Esophagus (tissue), 2 donors: Measurements from ENCODE around the gene ATXN1. TPM values are rescaled to one million over a fixed set of nuclear protein-coding genes. Genes with fewer than 3 reads are reported as not detected.

Source experiments
- H3K27ac ChIP-seq, 2 donors: one replicate each; pipeline ENCODE4 v1.5.1; 2013; ENCODE audit warnings: low read depth in 2 of 2, mild to moderate bottlenecking in 2 of 2, inconsistent platforms in 1 of 2, low read length in 1 of 2, moderate library complexity in 1 of 2
- H3K27me3 ChIP-seq, 2 donors: one replicate each; pipeline ENCODE4 v1.6.1; 2013; ENCODE audit warnings: low read length in 2 of 2, control low read depth in 1 of 2, mild to moderate bottlenecking in 1 of 2; ENCODE audit not compliant: insufficient read depth in 2 of 2, control insufficient read depth in 1 of 2
- H3K36me3 ChIP-seq, 2 donors: one replicate each; pipeline ENCODE4 v1.6.1; 2013; ENCODE audit warnings: low read length in 1 of 2; ENCODE audit not compliant: control insufficient read depth in 2 of 2, insufficient read depth in 2 of 2
- H3K4me1 ChIP-seq, 2 donors: one replicate each; pipeline ENCODE4 v1.6.1; 2013; ENCODE audit warnings: low read length in 1 of 2; ENCODE audit not compliant: control insufficient read depth in 2 of 2, insufficient read depth in 2 of 2
- H3K4me3 ChIP-seq, 2 donors: one replicate each; pipeline ENCODE4 v1.5.1; 2013; ENCODE audit warnings: low read length in 2 of 2, mild to moderate bottlenecking in 2 of 2, low read depth in 1 of 2, moderate library complexity in 1 of 2
- H3K9me3 ChIP-seq, 2 donors: one replicate each; pipeline ENCODE4 v1.6.1; 2013; ENCODE audit warnings: mild to moderate bottlenecking in 2 of 2, low read depth in 1 of 2, low read length in 1 of 2, moderate library complexity in 1 of 2; ENCODE audit not compliant: control insufficient read depth in 2 of 2, insufficient read depth in 1 of 2
- WGBS, 2 donors: extraction: QIAGEN DNeasy Blood & Tissue Kit; methylation state at CpG; one replicate each; pipeline ENCODE4 v1.1.7; 2013; 5-methylcytosine and 5-hydroxymethylcytosine counted together
- polyA plus RNA-seq, 2 donors: library from polyadenylated mRNA; stranded (reverse); fragments of 200-250 nt; gene quantifications; one replicate each; pipeline ENCODE4 v1.2.3, GENCODE V29; 2013
- donor health status: healthy with polysubstance abuse.
- donor health status: Bipolar disorder and iron deficiency.

The ATXN1 gene
- polyA plus RNA-seq, 2 donors: 4.3 to 8.8 TPM

DNA sequence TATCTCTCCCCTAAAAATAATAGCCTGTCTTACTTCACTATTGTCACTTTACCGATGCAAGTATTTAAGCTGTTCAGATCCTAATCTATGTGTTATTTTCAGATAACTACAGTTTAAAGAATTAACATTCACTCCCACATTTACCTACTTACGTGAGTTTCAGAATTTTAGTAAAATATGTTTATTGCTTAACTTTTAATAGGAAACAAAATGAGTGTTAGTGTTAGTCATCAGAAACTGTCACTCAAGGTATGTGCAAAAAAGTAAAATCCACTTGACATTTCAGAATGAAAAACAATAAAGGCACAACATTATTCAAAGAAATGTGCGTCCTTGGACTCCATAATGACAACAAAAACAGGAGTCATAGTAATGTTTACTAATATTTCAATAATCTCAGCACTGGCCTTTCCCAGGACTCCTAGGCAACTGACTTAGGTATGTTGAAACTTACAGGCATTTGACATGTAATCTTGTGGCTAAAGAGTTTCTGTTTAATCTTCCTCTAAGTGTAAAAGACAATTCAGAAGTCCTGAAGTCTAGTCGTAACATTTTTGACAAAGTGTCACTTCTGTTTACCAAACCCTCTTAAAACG, 4.5 kb downstream of the ATXN1 start:
- H3K4me1 ChIP-seq: no peaks in the 10 kb centered on the region
- H3K9me3 ChIP-seq: no peaks in the 10 kb centered on the region
- no peak overlapping the region for H3K27ac ChIP-seq
- no peak overlapping the region for H3K4me3 ChIP-seq
- 66 to 70% methylated on average over 5 of the region's 5 CpGs for WGBS, 2 donors
- no peaks in the 10 kb centered on the region for H3K36me3 ChIP-seq
- no peaks in the 10 kb centered on the region for H3K27me3 ChIP-seq

DNA sequence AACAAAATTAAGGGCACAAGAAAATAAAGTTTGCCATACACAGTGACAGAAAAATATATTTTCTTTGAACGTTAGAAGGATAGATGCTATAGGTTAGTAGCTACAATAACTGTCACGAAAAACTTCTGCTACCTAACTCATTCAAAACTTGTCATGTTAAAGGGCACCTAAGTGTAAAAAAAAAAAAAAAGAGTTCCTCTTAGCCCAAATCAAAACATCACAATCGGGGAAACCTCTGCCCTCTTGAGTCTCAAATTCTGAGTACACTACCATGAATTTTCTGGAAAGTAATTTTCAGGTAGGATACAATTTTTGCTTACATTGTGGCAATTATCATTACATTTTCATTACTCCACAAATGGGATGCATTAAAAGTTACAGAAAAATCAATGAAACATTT, 5.7 kb downstream of the ATXN1 start:
- 78% methylated on average over 3 of the region's 3 CpGs for WGBS, 2 donors
- H3K36me3 ChIP-seq: no peaks in the 10 kb centered on the region
- no peaks in the 10 kb centered on the region for H3K9me3 ChIP-seq
- H3K27ac ChIP-seq: no peak overlapping the region
- H3K4me3 ChIP-seq: no peak overlapping the region
- no peaks in the 10 kb centered on the region for H3K4me1 ChIP-seq
- no peaks in the 10 kb centered on the region for H3K27me3 ChIP-seq

GRCh38 chr6:16754876-16755275, 6.4 kb downstream of the ATXN1 start:
- no peaks in the 10 kb centered on the region for H3K9me3 ChIP-seq
- no peaks in the 10 kb centered on the region for H3K36me3 ChIP-seq
- no peak overlapping the region for H3K27ac ChIP-seq
- H3K4me1 ChIP-seq: peaks cover 0 to under 1% of the 10 kb centered on the region in 2 donors
- no peak overlapping the region for H3K4me3 ChIP-seq
- H3K27me3 ChIP-seq: no peaks in the 10 kb centered on the region

DNA sequence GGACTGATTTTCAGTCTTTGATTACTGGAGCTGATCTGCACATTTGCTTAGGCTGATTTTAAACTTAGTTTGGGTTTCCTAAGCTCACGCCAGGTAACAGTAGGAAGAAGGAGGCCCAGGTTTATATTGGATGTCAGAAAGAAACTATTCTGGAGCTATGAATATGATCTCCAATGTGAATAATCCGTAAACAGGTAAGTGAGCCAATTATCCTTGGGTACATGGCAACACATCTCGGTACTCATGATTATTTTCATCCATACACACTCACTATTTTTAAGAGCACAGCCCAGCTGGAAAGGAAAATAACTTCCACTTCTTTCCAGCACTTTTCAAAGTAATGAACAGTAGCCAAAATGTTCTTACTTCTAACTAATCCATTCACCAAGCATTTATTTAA, 7.0 kb downstream of the ATXN1 start:
- Histone ChIP-seq H3K27me3 (no peaks in the 10 kb centered on the region), H3K4me1 (peaks cover 0 to 2% of the 10 kb centered on the region in 2 donors), H3K9me3 (no peaks in the 10 kb centered on the region), H3K27ac (no peak overlapping the region), H3K4me3 (no peak overlapping the region), H3K36me3 (no peaks in the 10 kb centered on the region)
- WGBS, 2 donors: 63 to 64% methylated on average over 3 of the region's 3 CpGs

DNA sequence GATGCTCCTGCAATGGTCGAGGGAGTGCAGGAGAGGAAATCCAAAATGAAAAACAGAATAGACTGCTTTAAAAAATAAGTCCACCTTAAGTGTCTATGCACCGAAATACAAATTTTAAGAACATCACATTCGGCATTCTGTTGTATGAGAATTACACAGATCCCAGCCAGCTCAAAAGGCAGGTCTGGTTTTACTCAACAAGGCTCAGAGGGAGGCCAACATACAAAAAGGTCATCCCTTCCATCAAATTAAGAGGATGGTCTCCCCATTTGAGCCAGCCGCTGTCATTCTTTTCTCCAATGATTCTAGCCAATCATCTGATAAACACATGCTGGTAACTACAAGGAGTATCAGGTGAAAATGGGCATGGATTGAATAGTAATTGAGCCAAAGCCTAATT, 7.9 kb downstream of the ATXN1 start:
- no peaks in the 10 kb centered on the region for H3K27me3 ChIP-seq
- H3K4me1 ChIP-seq: peaks cover 0 to 2% of the 10 kb centered on the region in 2 donors
- WGBS, 2 donors: 93 to 94% methylated on average over 4 of the region's 4 CpGs
- peak overlapping the region in 1 of 2 donors; percentile 60 for H3K27ac ChIP-seq
- H3K36me3 ChIP-seq: no peaks in the 10 kb centered on the region
- H3K4me3 ChIP-seq: no peak overlapping the region
- H3K9me3 ChIP-seq: no peaks in the 10 kb centered on the region

GRCh38 chr6:16752206-16752866, 8.9 kb downstream of the ATXN1 start:
- H3K27me3 ChIP-seq: no peaks in the 10 kb centered on the region
- no peaks in the 10 kb centered on the region for H3K9me3 ChIP-seq
- WGBS, 2 donors: 44 to 58% methylated on average over 4 of the region's 4 CpGs
- H3K4me3 ChIP-seq: no peak overlapping the region
- H3K4me1 ChIP-seq: peaks cover 0 to 2% of the 10 kb centered on the region in 2 donors
- H3K27ac ChIP-seq: peak overlapping the region; percentile 73 to 74
- H3K36me3 ChIP-seq: no peaks in the 10 kb centered on the region

DNA sequence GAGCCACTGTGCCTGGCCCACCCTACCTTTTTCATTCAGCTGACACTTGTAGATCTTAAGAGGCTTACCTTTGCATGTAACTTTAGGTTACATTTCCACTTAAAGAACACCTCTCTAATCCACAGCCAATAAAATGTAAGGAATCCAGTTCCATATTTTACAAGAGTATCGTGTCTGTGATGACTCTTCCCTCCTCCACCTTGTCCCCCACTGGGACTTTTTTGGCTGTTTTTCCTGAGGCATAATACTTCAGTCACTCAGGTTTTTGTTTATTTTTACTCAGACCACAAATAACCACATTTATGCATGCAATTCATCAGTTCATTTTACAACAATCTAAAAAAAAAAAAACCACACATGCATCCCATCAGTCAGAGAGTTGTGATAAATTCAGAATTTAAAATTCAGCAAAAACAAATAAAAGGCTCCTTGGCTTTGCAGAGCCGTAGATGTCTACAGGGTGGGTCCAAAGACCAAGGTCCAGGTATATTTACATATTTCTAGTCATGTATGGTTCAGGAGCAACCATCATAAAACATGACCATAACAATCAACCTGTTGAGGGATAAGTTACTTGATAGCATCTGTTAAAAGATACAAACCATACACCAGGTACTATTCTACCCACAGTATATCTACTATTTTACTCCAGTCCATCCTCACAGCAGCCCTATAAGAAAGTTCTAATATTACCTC, 9.9 kb downstream of the ATXN1 start:
- Histone ChIP-seq H3K27ac (no peak overlapping the region), H3K9me3 (no peaks in the 10 kb centered on the region), H3K36me3 (no peaks in the 10 kb centered on the region), H3K27me3 (no peaks in the 10 kb centered on the region), H3K4me3 (no peak overlapping the region), H3K4me1 (peaks cover 0 to 2% of the 10 kb centered on the region in 2 donors)
- WGBS, 2 donors: 63 to 80% methylated on average over 2 of the region's 2 CpGs

- Histone ChIP-seq H3K9me3 (no peaks in the 10 kb centered on the region), H3K4me1 (peaks cover 0 to 2% of the 10 kb centered on the region in 2 donors), H3K36me3 (no peaks in the 10 kb centered on the region), H3K4me3 (no peak overlapping the region), H3K27me3 (no peaks in the 10 kb centered on the region), H3K27ac (no peak overlapping the region)
- 94 to 95% methylated on average over 5 of the region's 5 CpGs for WGBS, 2 donors
Measured at GRCh38 chr6:16750566-16750965, 10.7 kb downstream of the ATXN1 start.

DNA sequence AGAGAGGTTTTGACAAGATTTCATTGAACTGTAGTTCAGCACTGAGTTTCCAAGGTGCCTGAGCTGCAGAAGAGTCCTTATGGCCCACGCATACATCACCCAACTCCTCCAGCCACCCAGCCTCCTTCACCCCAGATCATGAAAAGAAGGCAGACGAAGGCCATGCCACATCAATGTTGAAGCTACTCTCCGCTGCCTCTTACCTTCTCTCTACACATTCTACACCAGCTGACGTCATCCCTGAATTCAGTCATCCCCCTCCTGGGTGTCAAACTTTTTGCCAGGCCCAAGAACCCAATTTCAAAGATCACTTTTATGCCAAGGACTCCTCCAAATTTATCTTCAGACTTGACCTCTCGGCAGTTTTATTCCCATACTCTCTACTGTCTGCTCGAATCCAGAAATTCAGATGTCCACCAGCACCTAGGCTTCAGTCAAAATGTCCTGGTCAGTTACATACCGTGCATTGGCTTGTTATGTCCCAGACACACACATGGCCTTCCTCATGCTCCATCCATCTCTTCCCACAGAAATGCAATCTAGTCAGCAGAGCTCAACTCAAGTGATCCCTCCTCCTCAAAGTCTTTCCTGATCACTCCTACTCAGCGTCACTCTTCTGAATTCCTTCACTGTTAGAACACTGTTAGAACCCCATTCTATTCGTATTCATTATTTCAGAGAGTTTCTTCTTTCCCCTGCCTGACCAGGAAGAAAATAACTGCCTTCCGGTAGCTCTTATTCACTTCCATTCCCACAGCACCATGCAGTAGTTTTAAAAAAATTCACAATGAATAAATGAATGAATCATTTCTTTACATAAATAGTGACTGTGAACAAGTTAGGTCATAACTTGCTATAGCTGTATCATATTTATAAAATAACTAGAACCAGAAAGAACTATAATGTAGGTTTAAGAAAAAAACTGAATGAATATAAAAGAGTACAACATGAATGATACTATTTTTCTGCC, 11.5 kb downstream of the ATXN1 start:
- peaks cover 0 to 2% of the 10 kb centered on the region in 2 donors for H3K4me1 ChIP-seq
- WGBS, 2 donors: 95% methylated on average over 10 of the region's 10 CpGs

More for the DNA sequence above, 11.5 kb downstream of the ATXN1 start:
- H3K9me3 ChIP-seq: no peaks in the 10 kb centered on the region
- H3K27me3 ChIP-seq: no peaks in the 10 kb centered on the region
- no peaks in the 10 kb centered on the region for H3K36me3 ChIP-seq
- H3K4me3 ChIP-seq: no peak overlapping the region
- H3K27ac ChIP-seq: no peak overlapping the region
